Activated T-helper 1 cell treated with Interleukin-2 at 50 U/mL for 16 hours (primary cell): Measurements from ENCODE around the gene FBXO38.

ENCODE experiments used
- DNase-seq: peaks from one replicate; pipeline ENCODE4 v3.0.0-alpha.2; 2020; ENCODE audit warnings: low read depth

FBXO38 gene

GRCh38 chr5:148383564-148384379, at the start of gene FBXO38:
FBXO38 (plus strand) TSS chr5:148383958; CDS start chr5:148394777, 10,819 bp downstream.
- DNase-seq, result peak; percentile 94

- no peak for DNase-seq
Measured at GRCh38 chr5:148335259-148335658, 48.5 kb upstream of the FBXO38 start, which contains the start of gene SPINK9. SPINK9 (plus strand) TSS chr5:148335559; CDS start chr5:148335614, 55 bp downstream.

GRCh38 chr5:148336704-148337435, 46.9 kb upstream of the FBXO38 start:
- no peak for DNase-seq

GRCh38 chr5:148342371-148343045, 41.2 kb upstream of the FBXO38 start:
- DNase-seq, result no peak

- no peak for DNase-seq
Measured at GRCh38 chr5:148343046-148343407, 40.7 kb upstream of the FBXO38 start.

GRCh38 chr5:148343603-148344487, 39.9 kb upstream of the FBXO38 start:
- no peak for DNase-seq

GRCh38 chr5:148347706-148348105, 36.1 kb upstream of the FBXO38 start:
- DNase-seq, result no peak

GRCh38 chr5:148352696-148353095, 31.1 kb upstream of the FBXO38 start:
- no peak for DNase-seq

- no peak for DNase-seq
Measured at GRCh38 chr5:148353634-148354033, 30.1 kb upstream of the FBXO38 start.

- DNase-seq, result no peak
Measured at GRCh38 chr5:148364343-148364742, 19.4 kb upstream of the FBXO38 start.

- no peak for DNase-seq
Measured at GRCh38 chr5:148368299-148368698, 15.5 kb upstream of the FBXO38 start.

GRCh38 chr5:148372166-148372725, 11.5 kb upstream of the FBXO38 start:
- no peak for DNase-seq

GRCh38 chr5:148372893-148373292, 10.9 kb upstream of the FBXO38 start:
- no peak for DNase-seq

GRCh38 chr5:148374690-148375360, 8.9 kb upstream of the FBXO38 start:
- no peak for DNase-seq

- no peak for DNase-seq
Measured at GRCh38 chr5:148376198-148376597, 7.6 kb upstream of the FBXO38 start.

- DNase-seq, result no peak
Measured at GRCh38 chr5:148378670-148379069, 5.1 kb upstream of the FBXO38 start.

- no peak for DNase-seq
Measured at GRCh38 chr5:148379340-148379739, 4.4 kb upstream of the FBXO38 start.

- DNase-seq, result no peak
Measured at GRCh38 chr5:148381906-148382305, 1.9 kb upstream of the FBXO38 start.

- no peak for DNase-seq
Measured at GRCh38 chr5:148382961-148383360, 797 bp upstream of the FBXO38 start.

- DNase-seq, result no peak
Measured at GRCh38 chr5:148384380-148384737, 601 bp downstream of the FBXO38 start.

- no peak for DNase-seq
Measured at GRCh38 chr5:148385094-148385493, 1.3 kb downstream of the FBXO38 start.
